Fibroblast of villous mesenchyme (primary cell): ENCODE results near the gene EQTN. TPM values are rescaled to one million over a fixed set of nuclear protein-coding genes. Genes with fewer than 3 reads are reported as not detected.
"Not testable (repeated sequence)": the region's sequence is repeated elsewhere in the genome, so short reads cannot be mapped to it uniquely, and the experiment has no call there.

Experiments
- DNase-seq: peaks from one replicate; pipeline ENCODE4 v3.0.0-alpha.2; 2010; ENCODE audit warnings: low read depth
- H3K4me3 ChIP-seq: 2 replicates; pipeline ENCODE4 v1.5.1; 2011; ENCODE audit warnings: low read depth, mild to moderate bottlenecking, low read length
- total RNA-seq: library from RNA; depleted of rRNA; stranded (reverse); fragments of >200 nt; gene quantifications from 2 replicates; pipeline ENCODE4 v1.2.3, GENCODE V29; 2012
- TF ChIP-seq, protein P1 (sequence below): IDR thresholded peaks from 2 replicates; pipeline ENCODE4 v1.5.1; 2012; ENCODE audit warnings: low read depth, mild to moderate bottlenecking, low read length; ENCODE audit not compliant: insufficient read depth

The EQTN gene
- total RNA-seq, 1 donor: not detected

GRCh38 chr9:27261517-27262211 is 35.3 kb downstream of the EQTN start:
- DNase-seq: peak; percentile 8
- TF ChIP-seq, protein P1, sequence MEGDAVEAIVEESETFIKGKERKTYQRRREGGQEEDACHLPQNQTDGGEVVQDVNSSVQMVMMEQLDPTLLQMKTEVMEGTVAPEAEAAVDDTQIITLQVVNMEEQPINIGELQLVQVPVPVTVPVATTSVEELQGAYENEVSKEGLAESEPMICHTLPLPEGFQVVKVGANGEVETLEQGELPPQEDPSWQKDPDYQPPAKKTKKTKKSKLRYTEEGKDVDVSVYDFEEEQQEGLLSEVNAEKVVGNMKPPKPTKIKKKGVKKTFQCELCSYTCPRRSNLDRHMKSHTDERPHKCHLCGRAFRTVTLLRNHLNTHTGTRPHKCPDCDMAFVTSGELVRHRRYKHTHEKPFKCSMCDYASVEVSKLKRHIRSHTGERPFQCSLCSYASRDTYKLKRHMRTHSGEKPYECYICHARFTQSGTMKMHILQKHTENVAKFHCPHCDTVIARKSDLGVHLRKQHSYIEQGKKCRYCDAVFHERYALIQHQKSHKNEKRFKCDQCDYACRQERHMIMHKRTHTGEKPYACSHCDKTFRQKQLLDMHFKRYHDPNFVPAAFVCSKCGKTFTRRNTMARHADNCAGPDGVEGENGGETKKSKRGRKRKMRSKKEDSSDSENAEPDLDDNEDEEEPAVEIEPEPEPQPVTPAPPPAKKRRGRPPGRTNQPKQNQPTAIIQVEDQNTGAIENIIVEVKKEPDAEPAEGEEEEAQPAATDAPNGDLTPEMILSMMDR: no peak
- no peak overlapping the region for H3K4me3 ChIP-seq

GRCh38 chr9:27260789-27261516 is 36.0 kb downstream of the EQTN start:
- TF ChIP-seq, protein P1: no peak
- no peak for DNase-seq
- no peak overlapping the region for H3K4me3 ChIP-seq

GRCh38 chr9:27258662-27259061 is 38.3 kb downstream of the EQTN start:
- no peak for DNase-seq
- TF ChIP-seq, protein P1: no peak
- H3K4me3 ChIP-seq: no peak overlapping the region

GRCh38 chr9:27248702-27249101 is 48.2 kb downstream of the EQTN start:
- no peak overlapping the region for H3K4me3 ChIP-seq
- DNase-seq: peak; percentile 5
- TF ChIP-seq, protein P1: no peak

- H3K4me3 ChIP-seq: no peak overlapping the region
- TF ChIP-seq, protein P1: peak; percentile 81
- peak; percentile 87 for DNase-seq
These were observed 49.2 kb downstream of the EQTN start for GRCh38 chr9:27247756-27248155.

GRCh38 chr9:27239648-27240047 is 57.3 kb downstream of the EQTN start:
- H3K4me3 ChIP-seq, DNase-seq: not testable (repeated sequence)

Other genes starting within 250 kb of the EQTN start
- gene TEK, start 187.9 kb downstream of the EQTN start, total RNA-seq: 12.5 and 25.8 TPM in 2 replicates
- gene IFNK, start 227.1 kb upstream of the EQTN start, total RNA-seq: not detected in 2 replicates
- gene MOB3B, start 232.7 kb upstream of the EQTN start, total RNA-seq: 0.32 and 0.43 TPM in 2 replicates